Fibroblast of lung (primary cell): ENCODE results near the gene FAM78B. TPM values are rescaled to one million over a fixed set of nuclear protein-coding genes. Genes with fewer than 3 reads are reported as not detected.
A peak's percentile ranks its signal among the peaks of the same experiment; 100 is the strongest.

Experiments
- DNase-seq, 2 donors: peaks; one replicate each; pipeline versions ENCODE4 v3.0.0 to v3.0.0-alpha.2; 2010; ENCODE audit warnings: low read depth in 2 of 2
- H2AFZ ChIP-seq: 2 replicates; pipeline ENCODE4 v1.5.1; 2012; ENCODE audit warnings: low read length, control low read depth, inconsistent platforms
- H3K27ac ChIP-seq: 2 replicates; pipeline ENCODE4 v1.5.1; 2011; ENCODE audit warnings: low read length, control low read depth; ENCODE audit not compliant: insufficient read depth
- H3K27me3 ChIP-seq: 2 replicates; pipeline ENCODE4 v1.5.1; 2011; ENCODE audit warnings: mild to moderate bottlenecking, low read length; ENCODE audit not compliant: control insufficient read depth, insufficient read depth
- H3K36me3 ChIP-seq: 2 replicates; pipeline ENCODE4 v1.5.1; 2011; ENCODE audit warnings: low read length; ENCODE audit not compliant: control insufficient read depth, insufficient read depth
- H3K4me1 ChIP-seq: 2 replicates; pipeline ENCODE4 v1.5.1; 2011; ENCODE audit warnings: low read length; ENCODE audit not compliant: control insufficient read depth, insufficient read depth; ENCODE audit errors: extremely low read depth
- H3K4me2 ChIP-seq: 2 replicates; pipeline ENCODE4 v1.5.1; 2011; ENCODE audit warnings: low read length, control low read depth; ENCODE audit not compliant: insufficient read depth; ENCODE audit errors: extremely low read depth
- H3K4me3 ChIP-seq, 4 experiments: fragments of 200-600 bp in 1 of 4; sonication (generic) in 1 of 4; replicated peaks in 1 of 4; 2 replicates each; pipeline ENCODE4 v1.5.1; 2011 to 2016; ENCODE audit warnings: low read length in 4 of 4, low read depth in 3 of 4, mild to moderate bottlenecking in 3 of 4, control low read depth in 2 of 4, inconsistent platforms in 1 of 4, mixed read lengths in 1 of 4; ENCODE audit not compliant: insufficient read depth in 1 of 4; ENCODE audit errors: control extremely low read depth in 1 of 4
- H3K79me2 ChIP-seq: 2 replicates; pipeline ENCODE4 v1.5.1; 2012; ENCODE audit warnings: mild to moderate bottlenecking, low read length, inconsistent platforms; ENCODE audit not compliant: control insufficient read depth, insufficient read depth
- H3K9ac ChIP-seq: 2 replicates; pipeline ENCODE4 v1.5.1; 2011; ENCODE audit warnings: mild to moderate bottlenecking, low read length, control low read depth; ENCODE audit not compliant: insufficient read depth
- H3K9me3 ChIP-seq: 2 replicates; pipeline ENCODE4 v1.5.1; 2012; ENCODE audit warnings: low read depth, low read length; ENCODE audit not compliant: control insufficient read depth, insufficient read depth
- H4K20me1 ChIP-seq: 2 replicates; pipeline ENCODE4 v1.5.1; 2011; ENCODE audit warnings: low read length; ENCODE audit not compliant: control insufficient read depth, insufficient read depth; ENCODE audit errors: extremely low read depth
- EZH2 ChIP-seq: IDR thresholded peaks from 2 replicates; pipeline ENCODE4 v1.5.1; 2012; ENCODE audit warnings: low read length, control low read depth, mild to moderate bottlenecking; ENCODE audit errors: missing control alignments
- polyA minus RNA-seq: library from RNA; depleted of rRNA, polyadenylated mRNA; stranded (reverse); fragments of >200 nt; gene quantifications from 2 replicates; pipeline ENCODE4 v1.2.3, GENCODE V29; 2011; ENCODE audit warnings: low replicate concordance
- polyA plus RNA-seq, 2 donors: library from polyadenylated mRNA; depleted of rRNA in 1 of 2; stranded (reverse) in 1 of 2; unstranded in 1 of 2; fragments of >200 nt; gene quantifications; 2 replicates each; pipeline ENCODE4 v1.2.1, GENCODE V29; 2011 to 2012; ENCODE audit warnings: missing spikeins in 1 of 2
- total RNA-seq: library from RNA; depleted of rRNA; stranded (reverse); fragments of >200 nt; gene quantifications from 2 replicates; pipeline ENCODE4 v1.2.1, GENCODE V29; 2014
- TF ChIP-seq, protein P1 (sequence below), 2 donors: IDR thresholded peaks in 1 of 2; conservative IDR thresholded peaks in 1 of 2; 1 replicate in 1 of 2; 2 replicates in 1 of 2; pipeline ENCODE4 v1.5.1; 2011 to 2012; ENCODE audit warnings: low read length in 2 of 2, control low read depth in 1 of 2, inconsistent platforms in 1 of 2, low read depth in 1 of 2, mild to moderate bottlenecking in 1 of 2

FAM78B gene, protein sequence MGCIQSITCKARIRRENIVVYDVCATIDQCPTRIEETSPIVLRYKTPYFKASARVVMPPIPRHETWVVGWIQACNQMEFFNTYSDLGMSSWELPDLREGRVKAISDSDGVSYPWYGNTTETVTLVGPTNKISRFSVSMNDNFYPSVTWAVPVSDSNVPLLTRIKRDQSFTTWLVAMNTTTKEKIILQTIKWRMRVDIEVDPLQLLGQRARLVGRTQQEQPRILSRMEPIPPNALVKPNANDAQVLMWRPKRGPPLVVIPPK
- total RNA-seq (0.33 and 0.51 TPM in 2 replicates), polyA plus RNA-seq (0.07 and 0.15 TPM in 2 replicates), polyA minus RNA-seq (not detected in 2 replicates)
- 0.06 and 0.16 TPM in 2 replicates for polyA plus RNA-seq (2012)

DNA sequence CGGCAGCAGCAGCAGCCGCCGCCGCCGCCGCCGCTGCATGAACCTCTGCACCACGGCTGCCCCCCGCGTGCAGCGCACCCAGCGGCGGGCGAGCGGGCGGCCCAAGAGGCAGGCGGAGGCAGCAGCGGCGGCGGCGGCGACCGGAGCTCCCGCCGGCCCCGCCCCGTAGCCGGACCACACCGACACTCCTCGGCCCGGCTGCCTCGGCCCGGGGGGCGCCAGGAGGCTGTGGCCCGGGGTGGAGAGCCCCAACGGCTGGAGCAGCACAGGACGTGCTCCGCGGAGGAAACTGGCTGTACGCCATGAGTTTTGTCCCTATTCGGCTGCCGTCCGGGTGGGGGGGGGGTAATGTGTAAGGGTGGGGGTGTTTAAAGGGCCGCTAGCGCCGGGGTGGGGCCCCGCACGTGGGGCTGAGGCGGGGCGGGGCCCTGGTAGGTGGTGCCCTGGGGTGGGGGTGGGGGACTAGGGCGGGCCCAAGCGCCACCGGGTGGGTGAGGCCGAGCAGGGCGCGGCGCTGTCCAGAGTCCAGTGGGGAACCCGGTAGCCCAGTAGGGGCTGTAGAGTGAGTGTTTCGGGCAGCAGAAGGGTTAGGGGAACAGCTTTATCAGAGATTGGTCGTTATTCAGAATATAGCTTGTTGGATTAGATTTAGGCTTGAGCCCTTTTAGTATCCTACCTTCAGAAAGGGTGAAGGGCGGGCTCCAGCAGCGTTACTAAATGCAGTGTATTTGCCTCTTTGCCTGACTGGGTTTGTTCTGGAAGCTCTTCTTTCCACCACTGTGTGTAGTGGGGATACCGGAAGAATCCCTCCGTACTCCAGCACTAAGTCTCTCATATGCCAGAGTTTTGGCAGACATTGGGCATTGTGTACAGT lies at the start of gene FAM78B:
Gene FAM78B (minus strand): TSS at position 304 of the 874 bp plus-strand sequence. CDS start 753 bp downstream, outside the sequence.
- peak within 1 kb of the TSS in 3 of 4 experiments; percentile 27 to 63 (median 53) for H3K4me3 ChIP-seq
- H3K27ac ChIP-seq, result no peak within 1 kb of the TSS
- TF ChIP-seq EZH2, result no peak
- TF ChIP-seq, protein P1, sequence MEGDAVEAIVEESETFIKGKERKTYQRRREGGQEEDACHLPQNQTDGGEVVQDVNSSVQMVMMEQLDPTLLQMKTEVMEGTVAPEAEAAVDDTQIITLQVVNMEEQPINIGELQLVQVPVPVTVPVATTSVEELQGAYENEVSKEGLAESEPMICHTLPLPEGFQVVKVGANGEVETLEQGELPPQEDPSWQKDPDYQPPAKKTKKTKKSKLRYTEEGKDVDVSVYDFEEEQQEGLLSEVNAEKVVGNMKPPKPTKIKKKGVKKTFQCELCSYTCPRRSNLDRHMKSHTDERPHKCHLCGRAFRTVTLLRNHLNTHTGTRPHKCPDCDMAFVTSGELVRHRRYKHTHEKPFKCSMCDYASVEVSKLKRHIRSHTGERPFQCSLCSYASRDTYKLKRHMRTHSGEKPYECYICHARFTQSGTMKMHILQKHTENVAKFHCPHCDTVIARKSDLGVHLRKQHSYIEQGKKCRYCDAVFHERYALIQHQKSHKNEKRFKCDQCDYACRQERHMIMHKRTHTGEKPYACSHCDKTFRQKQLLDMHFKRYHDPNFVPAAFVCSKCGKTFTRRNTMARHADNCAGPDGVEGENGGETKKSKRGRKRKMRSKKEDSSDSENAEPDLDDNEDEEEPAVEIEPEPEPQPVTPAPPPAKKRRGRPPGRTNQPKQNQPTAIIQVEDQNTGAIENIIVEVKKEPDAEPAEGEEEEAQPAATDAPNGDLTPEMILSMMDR (conservative IDR thresholded peaks at IDR 0.05 in 1 of 2, IDR thresholded peaks at IDR 0.05 in 1 of 2; ENCODE audit: low read depth in 1 of 2, low read length in 2 of 2), result no peak
- peak within 1 kb of the TSS; percentile 61 for H3K4me2 ChIP-seq
- H3K27me3 ChIP-seq, result peaks cover 9% of the 10 kb centered on the region
- peak; percentile 57 to 75 for DNase-seq
- H3K36me3 ChIP-seq, result no peaks in the 10 kb centered on the region
- peak within 1 kb of the TSS; percentile 2 for H3K9ac ChIP-seq
- no peaks in the 10 kb centered on the region for H4K20me1 ChIP-seq
- H2AFZ ChIP-seq, result peak within 1 kb of the TSS; percentile 48
- H3K79me2 ChIP-seq, result no peaks in the 10 kb centered on the region
- no peaks in the 10 kb centered on the region for H3K4me1 ChIP-seq
- H3K9me3 ChIP-seq, result no peaks in the 10 kb centered on the region

DNA sequence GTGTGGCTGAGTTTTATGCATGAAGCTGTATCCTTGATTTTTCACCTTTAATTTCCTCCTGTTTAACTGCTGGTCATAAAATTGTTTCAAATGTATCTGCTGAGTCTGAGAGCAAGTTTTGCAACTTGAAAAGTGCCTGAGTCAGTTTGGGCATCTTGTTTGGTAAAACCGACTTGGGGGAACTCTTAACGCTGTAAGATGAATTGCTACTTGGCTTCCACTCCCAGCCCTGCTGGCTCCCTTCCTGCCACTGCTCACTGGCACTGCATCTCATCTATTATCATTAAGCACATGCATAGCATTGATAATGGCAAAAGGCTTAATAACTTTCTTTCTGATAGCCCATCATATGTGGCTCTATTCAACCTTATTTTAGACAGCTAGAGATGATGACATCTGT lies 35.7 kb upstream of the FAM78B start:
- Histone ChIP-seq H3K79me2 (no peaks in the 10 kb centered on the region), H3K27ac (no peak overlapping the region), H3K4me2 (no peak overlapping the region), H4K20me1 (no peaks in the 10 kb centered on the region), H2AFZ (no peak overlapping the region), H3K36me3 (no peaks in the 10 kb centered on the region), H3K9me3 (no peaks in the 10 kb centered on the region), H3K4me3 (no peak overlapping the region), H3K27me3 (no peaks in the 10 kb centered on the region), H3K4me1 (no peaks in the 10 kb centered on the region), H3K9ac (no peak overlapping the region)
- TF ChIP-seq, protein P1 (conservative IDR thresholded peaks at IDR 0.05 in 1 of 2, IDR thresholded peaks at IDR 0.05 in 1 of 2; ENCODE audit: low read depth in 1 of 2, low read length in 2 of 2), result no peak
- TF ChIP-seq EZH2, result no peak
- DNase-seq, result peak in 1 of 2 donors; percentile 36

DNA sequence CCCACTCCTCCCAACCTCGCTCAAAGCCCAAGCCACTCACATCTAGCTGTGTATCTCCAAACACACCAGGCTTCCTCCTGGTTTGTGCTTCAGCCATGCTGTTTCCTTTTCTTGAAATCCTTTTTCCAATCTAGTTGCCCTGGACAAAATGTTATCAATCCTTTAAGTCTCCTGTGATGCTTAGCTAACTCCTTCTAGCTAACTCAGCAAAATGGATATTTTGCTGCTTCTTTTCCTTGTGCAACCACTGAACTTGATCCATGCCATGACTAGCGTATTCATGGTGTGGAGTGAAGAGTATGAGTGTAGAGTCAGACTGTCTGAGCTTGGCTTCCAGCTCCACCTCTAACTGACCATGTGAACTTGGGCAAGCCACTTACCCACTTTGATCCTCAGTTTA lies 33.9 kb upstream of the FAM78B start:
- TF ChIP-seq, protein P1 (conservative IDR thresholded peaks at IDR 0.05 in 1 of 2, IDR thresholded peaks at IDR 0.05 in 1 of 2; ENCODE audit: low read depth in 1 of 2, low read length in 2 of 2), result no peak
- TF ChIP-seq EZH2, result no peak
- no peaks in the 10 kb centered on the region for H3K36me3 ChIP-seq
- H2AFZ ChIP-seq, result no peak overlapping the region
- H3K27me3 ChIP-seq, result no peaks in the 10 kb centered on the region
- no peaks in the 10 kb centered on the region for H3K9me3 ChIP-seq
- no peak overlapping the region for H3K9ac ChIP-seq
- no peaks in the 10 kb centered on the region for H3K79me2 ChIP-seq
- no peaks in the 10 kb centered on the region for H3K4me1 ChIP-seq
- no peak overlapping the region for H3K4me2 ChIP-seq
- H4K20me1 ChIP-seq, result no peaks in the 10 kb centered on the region
- DNase-seq, result no peak
- no peak overlapping the region for H3K27ac ChIP-seq
- H3K4me3 ChIP-seq, result no peak overlapping the region
